Liver (tissue), 9 donors: Measurements from ENCODE around the gene PDCD5. TPM values are rescaled to one million over a fixed set of nuclear protein-coding genes. Genes with fewer than 3 reads are reported as not detected.

Experiments
- DNase-seq: peaks from one replicate; pipeline ENCODE4 v3.0.0-alpha.2; 2017; ENCODE audit warnings: low spot score
- H3K27ac ChIP-seq, 2 donors: one replicate each; pipeline ENCODE4 v1.7.0; 2013; ENCODE audit warnings: inconsistent platforms in 2 of 2, low read length in 2 of 2, control low read depth in 1 of 2, low read depth in 1 of 2, mild to moderate bottlenecking in 1 of 2
- H3K27me3 ChIP-seq, 4 donors: one replicate each; pipeline versions ENCODE4 v1.6.1 to v1.7.0; 2013; ENCODE audit warnings: low read length in 3 of 4, inconsistent platforms in 1 of 4, mild to moderate bottlenecking in 1 of 4, moderate library complexity in 1 of 4; ENCODE audit not compliant: control insufficient read depth in 4 of 4, insufficient read depth in 4 of 4
- H3K36me3 ChIP-seq, 4 donors: one replicate each; pipeline versions ENCODE4 v1.6.1 to v1.7.0; 2013; ENCODE audit warnings: low read length in 3 of 4, mild to moderate bottlenecking in 3 of 4, low read depth in 1 of 4, moderate library complexity in 1 of 4; ENCODE audit not compliant: control insufficient read depth in 4 of 4, insufficient read depth in 3 of 4
- H3K4me1 ChIP-seq, 4 donors: one replicate each; pipeline versions ENCODE4 v1.6.1 to v1.7.0; 2013; ENCODE audit warnings: low read length in 3 of 4, mild to moderate bottlenecking in 3 of 4, moderate library complexity in 1 of 4; ENCODE audit not compliant: control insufficient read depth in 4 of 4, insufficient read depth in 4 of 4
- H3K4me3 ChIP-seq, 3 donors: one replicate each; pipeline versions ENCODE4 v1.6.1 to v1.7.0; 2013; ENCODE audit warnings: low read length in 3 of 3, control low read depth in 1 of 3, low read depth in 1 of 3, mild to moderate bottlenecking in 1 of 3
- H3K9ac ChIP-seq, 2 donors: one replicate each; pipeline ENCODE4 v1.7.0; 2013; ENCODE audit warnings: low read length in 2 of 2, mild to moderate bottlenecking in 2 of 2, moderate library complexity in 2 of 2, control low read depth in 1 of 2, low read depth in 1 of 2
- H3K9me3 ChIP-seq, 4 donors: one replicate each; pipeline versions ENCODE4 v1.6.1 to v1.7.0; 2013; ENCODE audit warnings: low read length in 3 of 4; ENCODE audit not compliant: control insufficient read depth in 4 of 4
- EGR1 ChIP-seq, 2 donors: IDR thresholded peaks; 2 replicates each; pipeline ENCODE4 v1.6.1; 2016 to 2018; ENCODE audit warnings: antibody characterized with exemption in 2 of 2, low read depth in 2 of 2
- FOXA1 ChIP-seq: IDR thresholded peaks from 2 replicates; pipeline ENCODE4 v1.6.1; 2016; ENCODE audit warnings: antibody characterized with exemption
- FOXA2 ChIP-seq: IDR thresholded peaks from 2 replicates; pipeline ENCODE4 v1.6.1; 2016; ENCODE audit warnings: antibody characterized with exemption
- GABPA ChIP-seq, 2 donors: IDR thresholded peaks in 1 of 2; conservative IDR thresholded peaks in 1 of 2; 2 replicates each; pipeline ENCODE4 v1.6.1; 2016; ENCODE audit warnings: antibody characterized with exemption in 2 of 2, mild to moderate bottlenecking in 1 of 2, moderate library complexity in 1 of 2
- HNF4A ChIP-seq, 2 donors: conservative IDR thresholded peaks; 2 replicates each; pipeline ENCODE4 v1.6.1; 2016; ENCODE audit warnings: antibody characterized with exemption in 2 of 2, mild to moderate bottlenecking in 2 of 2
- JUND ChIP-seq, 2 donors: IDR thresholded peaks; 2 replicates each; pipeline ENCODE4 v1.6.1; 2016; ENCODE audit warnings: antibody characterized with exemption in 2 of 2
- NR2F2 ChIP-seq: IDR thresholded peaks from 2 replicates; pipeline ENCODE4 v1.6.1; 2016; ENCODE audit warnings: antibody characterized with exemption
- RAD21 ChIP-seq, 2 donors: IDR thresholded peaks; 2 replicates each; pipeline ENCODE4 v1.6.1; 2016; ENCODE audit warnings: antibody characterized with exemption in 2 of 2, mild to moderate bottlenecking in 2 of 2
- SP1 ChIP-seq: IDR thresholded peaks from 2 replicates; pipeline ENCODE4 v1.6.1; 2018; ENCODE audit warnings: antibody characterized with exemption, mild to moderate bottlenecking
- TAF1 ChIP-seq: conservative IDR thresholded peaks from 2 replicates; pipeline ENCODE4 v1.6.1; 2016; ENCODE audit warnings: antibody characterized with exemption, mild to moderate bottlenecking
- YY1 ChIP-seq: IDR thresholded peaks from 2 replicates; pipeline ENCODE4 v1.6.1; 2016; ENCODE audit warnings: antibody characterized with exemption, mild to moderate bottlenecking
- WGBS: extraction: QIAGEN DNeasy Blood & Tissue Kit; methylation state at CpG from one replicate; pipeline ENCODE4 v1.1.7; 2013; 5-methylcytosine and 5-hydroxymethylcytosine counted together
- polyA plus RNA-seq, 2 donors: library from polyadenylated mRNA; stranded (reverse) in 1 of 2; unstranded in 1 of 2; fragments of 200-250 nt in 1 of 2; fragments of >200 nt in 1 of 2; fragmentation: Nextera tagmentation in 1 of 2; extraction: Ambion mirVana in 1 of 2; gene quantifications; one replicate each; pipeline versions ENCODE4 v1.2.1 to v1.2.3, GENCODE V29; 2013 to 2015
- total RNA-seq, 2 donors: library from RNA; depleted of rRNA; stranded (reverse); fragments of >200 nt; gene quantifications; one replicate each; pipeline ENCODE4 v1.2.3, GENCODE V29; 2014
- TF ChIP-seq, protein P1 (sequence below): IDR thresholded peaks from 2 replicates; pipeline ENCODE4 v1.6.1; 2016; ENCODE audit warnings: antibody characterized with exemption
- TF ChIP-seq, protein P2 (sequence below): fragments of 150-350 bp; IDR thresholded peaks from 2 replicates; pipeline ENCODE4 v1.5.1; 2017; ENCODE audit warnings: improper control_type of control experiment, low read depth, low read length; ENCODE audit not compliant: missing input control
- TF ChIP-seq, protein P3 (sequence below): IDR thresholded peaks from 2 replicates; pipeline ENCODE4 v1.6.1; 2016; ENCODE audit warnings: antibody characterized with exemption
- TF ChIP-seq, protein P4 (sequence below): IDR thresholded peaks from 2 replicates; pipeline ENCODE4 v1.6.1; 2016; ENCODE audit warnings: antibody characterized with exemption
- TF ChIP-seq, protein P5 (sequence below): IDR thresholded peaks from 2 replicates; pipeline ENCODE4 v1.6.1; 2016; ENCODE audit warnings: antibody characterized with exemption, mild to moderate bottlenecking
- donor health status: healthy.
- donor health status: healthy.
- donor health status: healthy.
- donor health status: healthy.
- donor health status: healthy.

Gene PDCD5
- total and polyA plus RNA-seq, 4 donors, result 25.4 to 90.8 (median 36.2) TPM

DNA sequence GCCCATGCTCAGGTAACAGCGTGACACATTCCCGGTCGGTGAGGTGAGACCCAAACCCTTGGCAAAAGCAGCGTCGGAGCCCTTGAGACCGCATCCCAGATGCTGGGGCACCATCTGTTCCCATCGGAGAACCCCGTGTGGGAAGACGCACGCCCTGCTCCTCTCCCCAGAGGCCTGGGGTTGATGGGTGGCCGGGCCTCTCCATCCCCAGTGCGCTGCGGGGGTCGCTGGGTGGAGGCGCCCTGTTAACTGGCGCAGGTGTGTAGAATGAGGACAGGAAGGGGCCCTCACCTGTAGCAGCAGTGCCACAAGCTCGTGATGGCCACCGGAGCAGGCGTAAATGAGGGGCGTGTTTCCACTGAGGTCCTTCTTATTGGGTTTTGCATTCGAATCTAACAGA is 24.6 kb downstream of the PDCD5 start:
- TF ChIP-seq, protein P1, sequence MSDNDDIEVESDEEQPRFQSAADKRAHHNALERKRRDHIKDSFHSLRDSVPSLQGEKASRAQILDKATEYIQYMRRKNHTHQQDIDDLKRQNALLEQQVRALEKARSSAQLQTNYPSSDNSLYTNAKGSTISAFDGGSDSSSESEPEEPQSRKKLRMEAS, result no peak
- no peak for TF ChIP-seq JUND (IDR thresholded peaks at IDR 0.05)
- TF ChIP-seq SP1, result no peak
- TF ChIP-seq RAD21 (IDR thresholded peaks at IDR 0.05), result no peak
- TF ChIP-seq, protein P2, sequence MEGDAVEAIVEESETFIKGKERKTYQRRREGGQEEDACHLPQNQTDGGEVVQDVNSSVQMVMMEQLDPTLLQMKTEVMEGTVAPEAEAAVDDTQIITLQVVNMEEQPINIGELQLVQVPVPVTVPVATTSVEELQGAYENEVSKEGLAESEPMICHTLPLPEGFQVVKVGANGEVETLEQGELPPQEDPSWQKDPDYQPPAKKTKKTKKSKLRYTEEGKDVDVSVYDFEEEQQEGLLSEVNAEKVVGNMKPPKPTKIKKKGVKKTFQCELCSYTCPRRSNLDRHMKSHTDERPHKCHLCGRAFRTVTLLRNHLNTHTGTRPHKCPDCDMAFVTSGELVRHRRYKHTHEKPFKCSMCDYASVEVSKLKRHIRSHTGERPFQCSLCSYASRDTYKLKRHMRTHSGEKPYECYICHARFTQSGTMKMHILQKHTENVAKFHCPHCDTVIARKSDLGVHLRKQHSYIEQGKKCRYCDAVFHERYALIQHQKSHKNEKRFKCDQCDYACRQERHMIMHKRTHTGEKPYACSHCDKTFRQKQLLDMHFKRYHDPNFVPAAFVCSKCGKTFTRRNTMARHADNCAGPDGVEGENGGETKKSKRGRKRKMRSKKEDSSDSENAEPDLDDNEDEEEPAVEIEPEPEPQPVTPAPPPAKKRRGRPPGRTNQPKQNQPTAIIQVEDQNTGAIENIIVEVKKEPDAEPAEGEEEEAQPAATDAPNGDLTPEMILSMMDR, result no peak
- TF ChIP-seq GABPA (IDR thresholded peaks at IDR 0.05 in 1 of 2, conservative IDR thresholded peaks at IDR 0.05 in 1 of 2), result no peak
- no peak for TF ChIP-seq TAF1
- TF ChIP-seq, protein P3, sequence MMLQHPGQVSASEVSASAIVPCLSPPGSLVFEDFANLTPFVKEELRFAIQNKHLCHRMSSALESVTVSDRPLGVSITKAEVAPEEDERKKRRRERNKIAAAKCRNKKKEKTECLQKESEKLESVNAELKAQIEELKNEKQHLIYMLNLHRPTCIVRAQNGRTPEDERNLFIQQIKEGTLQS, result no peak
- TF ChIP-seq FOXA1, result no peak
- TF ChIP-seq, protein P4, sequence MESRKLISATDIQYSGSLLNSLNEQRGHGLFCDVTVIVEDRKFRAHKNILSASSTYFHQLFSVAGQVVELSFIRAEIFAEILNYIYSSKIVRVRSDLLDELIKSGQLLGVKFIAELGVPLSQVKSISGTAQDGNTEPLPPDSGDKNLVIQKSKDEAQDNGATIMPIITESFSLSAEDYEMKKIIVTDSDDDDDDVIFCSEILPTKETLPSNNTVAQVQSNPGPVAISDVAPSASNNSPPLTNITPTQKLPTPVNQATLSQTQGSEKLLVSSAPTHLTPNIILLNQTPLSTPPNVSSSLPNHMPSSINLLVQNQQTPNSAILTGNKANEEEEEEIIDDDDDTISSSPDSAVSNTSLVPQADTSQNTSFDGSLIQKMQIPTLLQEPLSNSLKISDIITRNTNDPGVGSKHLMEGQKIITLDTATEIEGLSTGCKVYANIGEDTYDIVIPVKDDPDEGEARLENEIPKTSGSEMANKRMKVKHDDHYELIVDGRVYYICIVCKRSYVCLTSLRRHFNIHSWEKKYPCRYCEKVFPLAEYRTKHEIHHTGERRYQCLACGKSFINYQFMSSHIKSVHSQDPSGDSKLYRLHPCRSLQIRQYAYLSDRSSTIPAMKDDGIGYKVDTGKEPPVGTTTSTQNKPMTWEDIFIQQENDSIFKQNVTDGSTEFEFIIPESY, result no peak
- TF ChIP-seq, protein P5, sequence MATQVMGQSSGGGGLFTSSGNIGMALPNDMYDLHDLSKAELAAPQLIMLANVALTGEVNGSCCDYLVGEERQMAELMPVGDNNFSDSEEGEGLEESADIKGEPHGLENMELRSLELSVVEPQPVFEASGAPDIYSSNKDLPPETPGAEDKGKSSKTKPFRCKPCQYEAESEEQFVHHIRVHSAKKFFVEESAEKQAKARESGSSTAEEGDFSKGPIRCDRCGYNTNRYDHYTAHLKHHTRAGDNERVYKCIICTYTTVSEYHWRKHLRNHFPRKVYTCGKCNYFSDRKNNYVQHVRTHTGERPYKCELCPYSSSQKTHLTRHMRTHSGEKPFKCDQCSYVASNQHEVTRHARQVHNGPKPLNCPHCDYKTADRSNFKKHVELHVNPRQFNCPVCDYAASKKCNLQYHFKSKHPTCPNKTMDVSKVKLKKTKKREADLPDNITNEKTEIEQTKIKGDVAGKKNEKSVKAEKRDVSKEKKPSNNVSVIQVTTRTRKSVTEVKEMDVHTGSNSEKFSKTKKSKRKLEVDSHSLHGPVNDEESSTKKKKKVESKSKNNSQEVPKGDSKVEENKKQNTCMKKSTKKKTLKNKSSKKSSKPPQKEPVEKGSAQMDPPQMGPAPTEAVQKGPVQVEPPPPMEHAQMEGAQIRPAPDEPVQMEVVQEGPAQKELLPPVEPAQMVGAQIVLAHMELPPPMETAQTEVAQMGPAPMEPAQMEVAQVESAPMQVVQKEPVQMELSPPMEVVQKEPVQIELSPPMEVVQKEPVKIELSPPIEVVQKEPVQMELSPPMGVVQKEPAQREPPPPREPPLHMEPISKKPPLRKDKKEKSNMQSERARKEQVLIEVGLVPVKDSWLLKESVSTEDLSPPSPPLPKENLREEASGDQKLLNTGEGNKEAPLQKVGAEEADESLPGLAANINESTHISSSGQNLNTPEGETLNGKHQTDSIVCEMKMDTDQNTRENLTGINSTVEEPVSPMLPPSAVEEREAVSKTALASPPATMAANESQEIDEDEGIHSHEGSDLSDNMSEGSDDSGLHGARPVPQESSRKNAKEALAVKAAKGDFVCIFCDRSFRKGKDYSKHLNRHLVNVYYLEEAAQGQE, result no peak
- no peak for TF ChIP-seq YY1
- no peak for TF ChIP-seq HNF4A (conservative IDR thresholded peaks at IDR 0.05)
- no peak for TF ChIP-seq EGR1 (IDR thresholded peaks at IDR 0.05; ENCODE audit: low read depth in 2 of 2)
- no peak for TF ChIP-seq FOXA2
- no peak for TF ChIP-seq NR2F2
- Histone ChIP-seq H3K9me3 (no peaks in the 10 kb centered on the region), H3K4me1 (no peaks in the 10 kb centered on the region), H3K9ac (no peak overlapping the region), H3K4me3 (no peak overlapping the region), H3K27me3 (no peaks in the 10 kb centered on the region), H3K36me3 (peaks cover 10 to 30% (median 15%) of the 10 kb centered on the region in 4 donors), H3K27ac (no peak overlapping the region)
- 97% methylated on average over 21 of the region's 21 CpGs for WGBS
- DNase-seq, result no peak

DNA sequence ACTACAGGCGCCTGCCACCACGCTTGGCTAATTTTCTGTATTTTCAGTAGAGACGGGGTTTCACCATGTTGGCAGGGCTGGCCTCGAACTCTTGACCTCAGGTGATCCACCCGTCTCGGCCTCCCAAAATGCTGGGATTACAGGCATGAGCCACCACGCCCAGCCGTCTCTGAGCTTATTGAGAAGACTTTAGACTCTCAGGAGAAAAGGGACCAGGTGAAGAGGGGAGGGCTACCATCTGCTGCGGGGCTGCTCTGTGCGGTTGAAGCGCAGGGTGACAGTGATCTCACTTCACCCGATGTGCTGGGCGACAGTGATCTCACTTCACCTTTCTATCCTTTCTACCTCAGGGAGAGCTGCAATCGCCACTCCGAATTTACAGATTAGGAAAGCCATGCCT is 25.3 kb downstream of the PDCD5 start:
- DNase-seq, result no peak
- peaks cover 10 to 30% (median 15%) of the 10 kb centered on the region in 4 donors for H3K36me3 ChIP-seq
- no peak for TF ChIP-seq FOXA2
- no peak for TF ChIP-seq JUND (IDR thresholded peaks at IDR 0.05)
- TF ChIP-seq EGR1 (IDR thresholded peaks at IDR 0.05; ENCODE audit: low read depth in 2 of 2), result no peak
- TF ChIP-seq, protein P3, result no peak
- TF ChIP-seq, protein P4, result no peak
- TF ChIP-seq, protein P5, result no peak
- TF ChIP-seq NR2F2, result no peak
- no peak for TF ChIP-seq FOXA1
- TF ChIP-seq HNF4A (conservative IDR thresholded peaks at IDR 0.05), result no peak

More for the DNA sequence above, 25.3 kb downstream of the PDCD5 start:
- Histone ChIP-seq H3K4me1 (no peaks in the 10 kb centered on the region), H3K4me3 (no peak overlapping the region), H3K27me3 (no peaks in the 10 kb centered on the region), H3K27ac (no peak overlapping the region), H3K9ac (no peak overlapping the region), H3K9me3 (no peaks in the 10 kb centered on the region)
- WGBS, result 93% methylated on average over 15 of the region's 15 CpGs
